MM.1S (cell line): ENCODE data around the gene RNF114.

Experiments used
- EZH2phosphoT487 ChIP-seq: fragments of 300-600 bp; sonication (generic); IDR thresholded peaks from 2 replicates; pipeline ENCODE4 v1.6.1; 2018; ENCODE audit warnings: antibody characterized with exemption, low read length
- TF ChIP-seq, protein P1 (sequence below): fragments of 300-600 bp; sonication (generic); IDR thresholded peaks from 2 replicates; pipeline ENCODE4 v1.5.1; 2016; ENCODE audit warnings: antibody characterized with exemption, low read length, mixed read lengths

DNA sequence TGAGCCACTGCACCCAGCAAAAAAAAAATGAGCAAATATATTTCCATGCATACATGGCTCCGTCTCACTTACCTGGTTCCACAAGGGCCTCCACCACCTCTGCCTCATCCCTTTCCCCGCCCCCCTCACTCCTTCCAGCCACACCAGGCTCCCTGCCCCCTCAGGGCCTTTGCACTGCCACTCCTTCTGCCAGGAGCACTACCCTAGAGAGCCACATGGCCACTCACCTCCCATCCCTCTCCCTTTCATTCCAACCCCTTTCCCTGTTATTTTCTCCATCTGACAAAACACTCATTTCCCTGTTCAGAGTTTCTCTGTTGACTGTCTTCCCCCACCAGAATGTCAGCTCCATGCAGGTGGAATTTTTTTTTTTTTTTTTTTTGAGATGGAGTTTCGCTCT lies 59.4 kb downstream of the RNF114 start:
- TF ChIP-seq, protein P1, sequence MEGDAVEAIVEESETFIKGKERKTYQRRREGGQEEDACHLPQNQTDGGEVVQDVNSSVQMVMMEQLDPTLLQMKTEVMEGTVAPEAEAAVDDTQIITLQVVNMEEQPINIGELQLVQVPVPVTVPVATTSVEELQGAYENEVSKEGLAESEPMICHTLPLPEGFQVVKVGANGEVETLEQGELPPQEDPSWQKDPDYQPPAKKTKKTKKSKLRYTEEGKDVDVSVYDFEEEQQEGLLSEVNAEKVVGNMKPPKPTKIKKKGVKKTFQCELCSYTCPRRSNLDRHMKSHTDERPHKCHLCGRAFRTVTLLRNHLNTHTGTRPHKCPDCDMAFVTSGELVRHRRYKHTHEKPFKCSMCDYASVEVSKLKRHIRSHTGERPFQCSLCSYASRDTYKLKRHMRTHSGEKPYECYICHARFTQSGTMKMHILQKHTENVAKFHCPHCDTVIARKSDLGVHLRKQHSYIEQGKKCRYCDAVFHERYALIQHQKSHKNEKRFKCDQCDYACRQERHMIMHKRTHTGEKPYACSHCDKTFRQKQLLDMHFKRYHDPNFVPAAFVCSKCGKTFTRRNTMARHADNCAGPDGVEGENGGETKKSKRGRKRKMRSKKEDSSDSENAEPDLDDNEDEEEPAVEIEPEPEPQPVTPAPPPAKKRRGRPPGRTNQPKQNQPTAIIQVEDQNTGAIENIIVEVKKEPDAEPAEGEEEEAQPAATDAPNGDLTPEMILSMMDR = no peak
- no peak for TF ChIP-seq EZH2phosphoT487
